Kidney epithelial cell (primary cell): Measurements from ENCODE around the gene PSMB5. TPM values are rescaled to one million over a fixed set of nuclear protein-coding genes. Genes with fewer than 3 reads are reported as not detected.

Experiments used
- DNase-seq: peaks from one replicate; pipeline ENCODE4 v3.0.0-alpha.2; 2010; ENCODE audit warnings: low read depth
- H3K27me3 ChIP-seq: 2 replicates; pipeline ENCODE4 v1.6.0; 2011; ENCODE audit warnings: low read length; ENCODE audit not compliant: control insufficient read depth, insufficient read depth
- H3K36me3 ChIP-seq: 2 replicates; pipeline ENCODE4 v1.5.1; 2011; ENCODE audit warnings: low read length; ENCODE audit not compliant: control insufficient read depth, insufficient read depth
- H3K4me3 ChIP-seq: 2 replicates; pipeline ENCODE4 v1.5.1; 2011; ENCODE audit warnings: low read depth, mild to moderate bottlenecking, control low read depth, low read length
- CTCF ChIP-seq: IDR thresholded peaks from 2 replicates; pipeline ENCODE4 v1.5.1; 2011; ENCODE audit warnings: mild to moderate bottlenecking, moderate library complexity, low read length, control low read depth, inconsistent platforms; ENCODE audit not compliant: insufficient read depth, poor library complexity, severe bottlenecking
- total RNA-seq: library from RNA; depleted of rRNA; stranded (reverse); fragments of >200 nt; gene quantifications from 2 replicates; pipeline ENCODE4 v1.2.3, GENCODE V29; 2015

PSMB5 gene
- total RNA-seq, 1 donor from 2014 or later = 199 TPM

GRCh38 chr14:23033251-23033727, 1.4 kb downstream of the PSMB5 start:
- TF ChIP-seq CTCF = no peak
- no peak for DNase-seq
- peaks cover 3% of the 10 kb centered on the region for H3K36me3 ChIP-seq
- no peaks in the 10 kb centered on the region for H3K27me3 ChIP-seq
- peak overlapping the region; percentile 1 for H3K4me3 ChIP-seq

- no peak for TF ChIP-seq CTCF
- H3K4me3 ChIP-seq = no peak overlapping the region
- H3K36me3 ChIP-seq = peaks cover 3% of the 10 kb centered on the region
- no peak for DNase-seq
- H3K27me3 ChIP-seq = no peaks in the 10 kb centered on the region
These were observed 3.8 kb downstream of the PSMB5 start for GRCh38 chr14:23030936-23031335.

GRCh38 chr14:23028799-23029198, 5.9 kb downstream of the PSMB5 start:
- Histone ChIP-seq H3K4me3 (no peak overlapping the region), H3K27me3 (no peaks in the 10 kb centered on the region), H3K36me3 (peaks cover 3% of the 10 kb centered on the region)
- DNase-seq = no peak
- no peak for TF ChIP-seq CTCF

- H3K4me3 ChIP-seq = no peak overlapping the region
- no peaks in the 10 kb centered on the region for H3K36me3 ChIP-seq
- TF ChIP-seq CTCF = no peak
- no peak for DNase-seq
- no peaks in the 10 kb centered on the region for H3K27me3 ChIP-seq
These were observed 9.4 kb downstream of the PSMB5 start for GRCh38 chr14:23025151-23025814.

- no peak for TF ChIP-seq CTCF
- Histone ChIP-seq H3K4me3 (no peak overlapping the region), H3K27me3 (no peaks in the 10 kb centered on the region), H3K36me3 (no peaks in the 10 kb centered on the region)
- no peak for DNase-seq
These were observed 10.1 kb downstream of the PSMB5 start for GRCh38 chr14:23024612-23025075.

GRCh38 chr14:23023795-23024152, 10.9 kb downstream of the PSMB5 start:
- DNase-seq = no peak
- Histone ChIP-seq H3K27me3 (no peaks in the 10 kb centered on the region), H3K36me3 (no peaks in the 10 kb centered on the region), H3K4me3 (no peak overlapping the region)
- no peak for TF ChIP-seq CTCF
